HG03521 (cell line): Measurements from ENCODE around the gene CCNY.
"Not testable (repeated sequence)": the region's sequence is repeated elsewhere in the genome, so short reads cannot be mapped to it uniquely, and the experiment has no call there.

Experiments used
- ATAC-seq: cut with Tn5 transposase; IDR thresholded peaks from one replicate; pipeline ENCODE4 v1.9.1; 2021; ENCODE audit warnings: mild to moderate bottlenecking, moderate library complexity; ENCODE audit not compliant: unreplicated experiment

The CCNY gene

GRCh38 chr10:35336084-35336831 lies at the start of gene CCNY:
Gene CCNY (plus strand): TSS chr10:35336509. CDS start chr10:35337054, 545 bp downstream.
- peak; percentile 65 for ATAC-seq

DNA sequence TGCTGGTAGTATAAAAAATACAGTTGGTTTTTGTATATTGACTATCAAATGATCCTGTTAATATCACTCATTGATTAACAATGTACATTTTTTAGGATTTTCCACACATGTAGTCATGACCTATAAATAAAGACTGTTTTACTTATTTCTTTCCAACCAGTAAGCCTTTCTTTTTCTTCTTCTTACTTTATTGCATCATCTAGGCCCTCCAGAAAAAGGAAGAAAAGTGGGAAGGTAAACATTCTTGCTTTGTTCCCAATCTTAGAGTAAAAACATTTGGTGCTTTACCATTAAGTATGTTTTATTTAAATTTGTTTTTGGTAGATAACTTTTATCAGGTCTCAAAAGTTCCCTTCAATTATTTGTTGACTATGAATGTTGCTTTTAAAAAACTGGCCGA lies 47.1 kb upstream of the CCNY start:
- ATAC-seq, result no peak

DNA sequence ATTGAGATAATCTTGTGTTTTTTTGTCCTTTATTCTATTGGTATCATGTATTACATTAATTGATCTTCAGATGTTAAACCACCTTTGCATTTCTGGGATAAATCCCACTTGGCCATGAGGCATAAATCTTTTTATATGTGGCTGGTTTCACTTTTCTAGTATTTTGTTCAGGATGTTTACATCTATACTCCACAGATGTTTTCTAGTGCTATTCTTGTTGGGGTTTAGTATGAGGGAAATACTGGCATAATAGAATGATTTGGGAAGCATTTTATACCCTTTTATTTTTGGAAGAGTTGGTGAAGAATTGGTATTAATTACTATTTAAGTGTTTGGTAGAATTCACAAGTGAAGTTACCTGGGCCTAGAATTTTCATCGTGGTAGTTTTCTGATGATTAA lies 41.8 kb upstream of the CCNY start:
- no peak for ATAC-seq

DNA sequence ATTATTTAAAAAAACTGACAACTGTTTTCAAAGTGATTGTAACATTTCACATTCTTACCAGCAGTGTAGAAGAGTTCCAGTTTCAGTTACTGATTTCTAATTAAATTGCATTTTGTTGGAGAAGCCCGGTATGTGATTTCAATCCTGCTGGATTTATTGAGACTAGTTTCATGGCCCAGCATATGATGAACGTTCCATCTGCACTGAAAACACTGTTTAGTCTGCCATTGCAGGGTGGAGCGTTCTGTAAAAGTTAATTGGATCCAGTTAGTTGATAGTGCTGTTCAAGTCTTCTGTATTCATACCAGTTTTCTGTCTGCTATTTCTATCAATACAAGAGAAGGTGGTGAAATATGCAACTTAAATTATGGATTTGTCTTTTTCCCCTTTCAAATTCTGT lies 37.3 kb upstream of the CCNY start:
- no peak for ATAC-seq

DNA sequence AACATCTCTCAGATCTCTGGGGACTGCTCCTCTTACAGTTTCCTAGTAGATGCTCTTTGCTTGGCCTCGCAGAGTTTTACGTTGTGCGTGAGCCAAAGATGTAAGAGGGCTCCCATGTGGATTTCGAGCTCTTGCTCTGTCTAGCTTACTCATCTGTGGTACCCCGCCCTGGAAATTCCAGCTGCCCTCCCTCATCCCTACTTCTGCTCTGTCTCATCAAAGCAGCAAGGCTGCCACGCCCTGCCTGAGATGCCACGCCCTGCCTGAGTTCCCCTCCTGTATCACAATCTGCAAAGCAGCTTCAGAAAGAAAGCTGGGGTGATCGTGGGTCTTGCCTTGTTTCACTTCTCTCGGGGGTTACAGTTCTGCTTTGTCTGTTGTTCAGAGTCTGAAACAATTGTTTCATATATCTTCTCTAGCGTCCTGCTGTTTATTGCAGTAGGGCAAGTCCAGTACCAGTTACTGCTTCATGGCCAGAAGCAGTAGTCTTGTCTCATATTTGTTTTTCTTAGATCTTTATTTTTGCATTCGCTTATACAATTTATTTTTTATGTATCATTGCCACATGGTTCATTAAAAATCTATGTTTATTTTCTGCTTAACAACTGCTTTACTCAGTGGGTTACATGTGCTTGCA lies 36.1 kb upstream of the CCNY start:
- ATAC-seq, result peak; percentile 82

DNA sequence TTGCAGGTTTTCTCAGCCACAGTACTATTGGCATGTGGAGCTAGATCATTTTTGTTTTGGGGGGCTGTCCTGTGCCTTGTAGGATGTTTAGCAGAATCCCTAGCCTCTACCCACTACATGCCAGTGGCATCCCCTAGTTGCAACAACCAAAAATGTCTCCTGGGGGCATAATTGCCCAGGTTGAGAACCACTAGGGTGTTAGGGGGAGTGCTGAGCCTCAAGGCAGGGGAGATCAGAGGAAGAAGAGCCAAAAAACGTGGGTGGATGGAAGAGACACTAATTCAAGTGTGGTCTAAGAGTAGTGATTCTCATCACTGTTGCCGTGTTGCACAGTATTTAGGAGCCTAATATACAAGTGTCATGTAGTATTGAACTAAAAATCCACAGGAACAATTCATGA lies 31.7 kb upstream of the CCNY start:
- ATAC-seq, result no peak

GRCh38 chr10:35306852-35307251 lies 29.5 kb upstream of the CCNY start:
- ATAC-seq, result no peak

DNA sequence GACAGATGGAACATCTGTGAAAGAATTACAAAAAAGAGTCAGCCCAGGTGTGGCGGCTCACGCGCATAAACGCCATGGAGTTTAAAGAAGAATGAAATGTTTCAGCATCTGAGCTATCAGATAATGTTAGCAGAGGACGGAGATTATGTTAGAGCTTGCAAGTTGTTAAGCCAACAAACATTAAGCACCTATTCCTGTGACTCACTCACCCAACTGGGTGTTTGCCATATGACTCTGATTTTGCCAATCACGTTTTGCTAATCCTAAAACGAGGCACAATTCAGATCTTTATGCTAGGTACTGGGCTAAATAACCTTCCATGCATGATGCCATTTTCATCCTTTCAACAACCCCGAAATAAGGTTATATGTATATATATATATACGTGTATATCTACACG lies 29.0 kb upstream of the CCNY start:
- ATAC-seq, result no peak

GRCh38 chr10:35308809-35309208 lies 27.5 kb upstream of the CCNY start:
- no peak for ATAC-seq

DNA sequence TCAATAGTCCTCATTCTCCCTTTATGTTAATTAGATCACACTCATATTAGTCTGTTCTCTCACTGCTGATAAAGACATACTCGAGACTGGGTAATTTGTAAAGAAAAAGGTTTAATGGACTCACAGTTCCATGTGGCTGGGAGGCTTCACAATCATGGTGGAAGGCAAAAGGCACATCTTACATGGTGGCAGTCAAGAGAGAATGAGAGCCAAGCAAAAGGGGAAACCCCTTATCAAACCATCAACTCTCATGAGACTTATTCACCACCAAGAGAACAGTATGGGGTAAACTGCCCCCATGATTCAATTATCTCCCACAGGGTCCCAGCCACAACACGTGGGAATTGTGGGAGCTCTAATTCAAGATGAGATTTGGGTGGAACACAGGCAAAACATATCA lies 22.2 kb upstream of the CCNY start:
- ATAC-seq, result not testable (repeated sequence)

GRCh38 chr10:35315235-35315634 lies 21.1 kb upstream of the CCNY start:
- ATAC-seq, result not testable (repeated sequence)

- ATAC-seq, result peak; percentile 50
Observed at GRCh38 chr10:35316218-35316967, 19.9 kb upstream of the CCNY start.

DNA sequence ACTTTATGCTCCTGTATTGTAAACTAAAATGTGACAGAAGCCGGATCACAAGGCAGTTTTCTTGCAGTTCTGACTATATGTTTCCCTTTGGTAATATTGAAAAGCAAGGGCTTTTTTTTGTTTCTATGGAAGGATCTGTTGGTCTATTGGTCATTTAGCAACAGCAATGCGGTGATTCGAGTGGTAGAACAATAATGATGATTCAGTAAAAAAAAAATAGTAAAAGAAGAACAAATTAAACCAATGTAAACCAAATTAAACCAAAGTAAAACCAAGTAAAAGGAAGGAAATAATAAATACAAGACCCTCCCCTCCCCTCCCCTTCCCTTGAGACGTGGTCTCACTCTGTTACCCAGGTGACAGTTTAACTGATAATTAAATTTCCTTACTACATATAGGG lies 17.8 kb upstream of the CCNY start:
- ATAC-seq, result no peak

- no peak for ATAC-seq
Observed at GRCh38 chr10:35320341-35320740, 16.0 kb upstream of the CCNY start.

DNA sequence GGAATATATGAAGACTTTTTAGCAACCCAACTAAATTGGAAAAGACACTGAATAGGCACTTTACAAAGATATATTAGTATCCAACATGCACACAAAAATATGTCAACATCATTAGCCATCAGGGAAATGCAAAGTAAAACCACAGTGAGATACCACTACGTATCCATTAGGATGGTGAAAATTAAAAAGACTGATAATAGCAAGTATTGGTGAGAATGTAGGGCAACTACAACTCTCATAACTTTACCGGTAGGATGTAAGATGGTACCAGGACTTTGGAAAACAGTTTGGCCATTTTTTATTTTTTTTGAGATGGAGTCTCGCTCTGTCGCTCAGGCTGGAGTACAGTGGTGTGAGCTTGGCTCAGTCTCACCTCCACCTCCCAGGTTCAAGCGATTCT lies 13.7 kb upstream of the CCNY start:
- no peak for ATAC-seq

DNA sequence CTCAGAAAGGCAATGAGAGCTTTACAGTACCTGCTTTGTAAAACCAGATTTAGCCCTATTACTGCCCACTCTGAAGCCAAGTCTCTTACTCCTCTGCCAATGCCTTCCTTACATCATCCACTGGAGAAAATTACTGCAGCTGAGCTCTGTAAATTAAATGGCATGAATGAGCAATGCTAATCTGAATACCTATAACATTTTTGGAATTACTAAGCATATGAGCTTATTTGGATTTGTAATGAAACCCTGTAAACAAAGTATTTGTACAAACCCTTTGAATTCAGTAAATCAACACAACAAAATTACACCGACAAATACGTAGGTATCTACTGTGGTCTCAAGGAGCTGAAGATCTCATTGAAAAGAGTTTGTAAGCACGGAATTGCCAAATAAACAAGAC lies 12.1 kb upstream of the CCNY start:
- ATAC-seq, result no peak

GRCh38 chr10:35326466-35327235 lies 9.7 kb upstream of the CCNY start:
- ATAC-seq, result no peak

- no peak for ATAC-seq
Observed at GRCh38 chr10:35327790-35328403, 8.4 kb upstream of the CCNY start.

DNA sequence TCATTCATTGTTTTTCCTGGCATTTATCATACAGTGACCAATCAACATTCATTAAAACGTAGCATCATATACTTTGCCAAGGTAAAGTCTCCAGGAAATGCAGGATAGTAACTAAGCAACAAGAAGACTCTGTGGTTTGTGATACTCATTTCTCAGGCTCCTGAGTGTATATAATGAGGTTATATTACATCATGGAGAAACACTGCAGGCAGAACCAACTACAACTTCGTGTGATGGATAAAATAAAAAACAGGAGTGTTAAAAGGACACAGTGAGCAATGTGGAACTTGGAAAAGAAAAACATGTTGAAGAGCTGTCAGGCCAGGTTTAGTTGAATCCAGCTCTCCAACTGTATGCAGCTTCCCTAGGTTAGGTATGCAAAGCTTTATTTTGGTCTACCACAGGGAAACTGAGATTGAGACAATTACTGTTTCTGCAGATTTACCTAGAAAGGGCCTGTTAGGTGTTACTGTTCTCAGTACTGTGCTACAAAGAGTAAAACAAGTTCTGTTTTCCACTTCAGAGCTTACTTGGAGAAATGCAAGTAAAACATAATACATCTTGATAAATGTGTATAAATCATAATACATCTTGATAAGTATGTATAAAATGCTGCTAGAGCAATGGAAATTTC lies 7.8 kb upstream of the CCNY start:
- no peak for ATAC-seq

- ATAC-seq, result no peak
Observed at GRCh38 chr10:35329520-35329919, 6.8 kb upstream of the CCNY start.
